Measurements from ENCODE around the gene MOGAT2.

MOGAT2 gene

GRCh38 chr11:75759832-75760231 lies 42.2 kb downstream of the MOGAT2 start:
- no peak for ATAC-seq (ENCODE audit: low read depth)
- no peaks in the 10 kb centered on the region for H3K4me1 Mint-ChIP-seq
- no peaks in the 10 kb centered on the region for H3K36me3 Mint-ChIP-seq
- H3K27ac Mint-ChIP-seq, result no peak overlapping the region
- no peak overlapping the region for H3K4me3 Mint-ChIP-seq
- no peaks in the 10 kb centered on the region for H3K9me3 Mint-ChIP-seq
- H3K27me3 Mint-ChIP-seq, result peaks cover 2% of the 10 kb centered on the region
- no peak for DNase-seq (ENCODE audit: low spot score in 2 of 2)

GRCh38 chr11:75760243-75760642 lies 42.6 kb downstream of the MOGAT2 start:
- H3K27me3 Mint-ChIP-seq, result peaks cover 2% of the 10 kb centered on the region
- no peak for ATAC-seq (ENCODE audit: low read depth)
- H3K27ac Mint-ChIP-seq, result no peak overlapping the region

GRCh38 chr11:75760710-75761493 lies 43.3 kb downstream of the MOGAT2 start:
- DNase-seq (ENCODE audit: low spot score in 2 of 2) (no peak), ATAC-seq (ENCODE audit: low read depth) (no peak)
- H3K36me3 Mint-ChIP-seq, result no peaks in the 10 kb centered on the region
- H3K9me3 Mint-ChIP-seq, result no peaks in the 10 kb centered on the region
- no peak overlapping the region for H3K4me3 Mint-ChIP-seq
- H3K27ac Mint-ChIP-seq, result no peak overlapping the region
- peaks cover 2% of the 10 kb centered on the region for H3K27me3 Mint-ChIP-seq
- H3K4me1 Mint-ChIP-seq, result no peaks in the 10 kb centered on the region

More at GRCh38 chr11:75760243-75760642, 42.6 kb downstream of the MOGAT2 start:
- no peak for DNase-seq (ENCODE audit: low spot score in 2 of 2)
- H3K4me3 Mint-ChIP-seq, result no peak overlapping the region
- H3K9me3 Mint-ChIP-seq, result no peaks in the 10 kb centered on the region
- no peaks in the 10 kb centered on the region for H3K36me3 Mint-ChIP-seq
- no peaks in the 10 kb centered on the region for H3K4me1 Mint-ChIP-seq

DNA sequence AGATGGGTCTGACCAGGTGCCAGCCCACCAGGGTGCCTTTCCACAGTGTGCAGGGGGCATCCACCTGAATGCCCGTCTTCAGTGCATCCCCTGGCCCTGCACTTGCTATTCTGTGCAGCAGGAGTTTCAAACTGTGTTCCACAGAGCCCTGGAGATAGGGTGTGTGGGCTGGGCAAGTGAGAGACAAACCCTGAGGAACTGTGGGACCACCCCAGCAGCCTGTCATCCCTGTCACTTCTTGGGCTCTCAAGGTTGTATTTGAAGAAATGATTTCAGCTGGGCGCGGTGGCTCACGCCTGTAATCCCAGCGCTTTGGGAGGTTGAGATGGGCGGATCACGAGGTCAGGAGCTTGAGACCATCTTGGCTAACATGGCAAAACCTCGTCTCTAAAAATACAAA lies 44.5 kb downstream of the MOGAT2 start:
- H3K27me3 Mint-ChIP-seq, result no peaks in the 10 kb centered on the region
- no peak for ATAC-seq (ENCODE audit: low read depth)
- H3K9me3 Mint-ChIP-seq, result no peaks in the 10 kb centered on the region
- no peak overlapping the region for H3K27ac Mint-ChIP-seq
- no peaks in the 10 kb centered on the region for H3K36me3 Mint-ChIP-seq
- no peak overlapping the region for H3K4me3 Mint-ChIP-seq
- peaks cover under 1% of the 10 kb centered on the region for H3K4me1 Mint-ChIP-seq
- DNase-seq (ENCODE audit: low spot score in 2 of 2), result no peak

GRCh38 chr11:75762885-75763284 lies 45.2 kb downstream of the MOGAT2 start:
- Mint-ChIP-seq H3K4me3 (no peak overlapping the region), H3K27ac (no peak overlapping the region), H3K4me1 (peaks cover 7% of the 10 kb centered on the region), H3K27me3 (no peaks in the 10 kb centered on the region), H3K9me3 (no peaks in the 10 kb centered on the region), H3K36me3 (no peaks in the 10 kb centered on the region)
- DNase-seq (ENCODE audit: low spot score in 2 of 2) (no peak), ATAC-seq (ENCODE audit: low read depth) (no peak)

DNA sequence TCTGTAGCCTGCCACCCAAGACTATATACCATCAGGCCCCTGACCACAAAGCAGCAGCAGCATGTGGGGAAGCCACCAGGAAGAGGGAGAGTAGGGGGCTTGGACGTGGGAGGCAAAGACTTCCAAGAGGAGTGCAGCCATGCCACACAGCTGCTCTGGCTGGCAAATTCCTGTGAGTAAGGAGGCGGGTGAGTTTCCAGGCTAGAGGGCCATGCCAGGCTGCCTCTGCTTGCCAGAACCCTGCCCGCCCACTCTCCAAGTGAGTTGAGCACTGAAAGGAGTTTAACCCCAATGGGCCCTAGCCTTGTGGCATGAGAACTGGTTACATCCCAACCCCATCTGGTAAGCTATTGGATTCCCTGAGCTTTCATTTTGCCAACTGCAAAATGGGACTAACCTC lies 46.2 kb downstream of the MOGAT2 start:
- DNase-seq (ENCODE audit: low spot score in 2 of 2) (no peak), ATAC-seq (ENCODE audit: low read depth) (no peak)
- Mint-ChIP-seq H3K36me3 (no peaks in the 10 kb centered on the region), H3K27me3 (no peaks in the 10 kb centered on the region), H3K4me3 (no peak overlapping the region), H3K27ac (no peak overlapping the region), H3K9me3 (no peaks in the 10 kb centered on the region), H3K4me1 (peaks cover 12% of the 10 kb centered on the region)

DNA sequence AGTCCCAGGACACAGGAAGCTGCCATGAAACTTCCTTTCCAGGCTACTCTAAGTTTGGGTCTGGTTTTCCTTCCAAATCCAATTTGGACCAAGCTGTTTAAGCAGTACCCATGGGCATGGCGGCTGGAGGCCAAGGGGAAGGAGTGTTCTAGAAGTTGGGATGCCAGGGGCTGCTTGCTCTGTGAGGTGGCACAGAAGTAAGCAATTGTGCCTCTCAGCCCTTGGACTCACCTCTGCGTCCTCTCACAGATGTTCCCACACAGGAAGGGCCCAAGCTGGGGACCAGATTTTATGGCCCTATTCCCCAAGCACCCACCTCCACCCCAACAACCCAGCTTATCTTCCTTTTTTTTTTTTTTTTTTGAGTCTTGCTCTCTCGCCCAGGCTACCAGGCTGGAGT lies 47.5 kb downstream of the MOGAT2 start:
- Mint-ChIP-seq H3K9me3 (no peaks in the 10 kb centered on the region), H3K27ac (no peak overlapping the region), H3K4me1 (peaks cover 21% of the 10 kb centered on the region), H3K36me3 (no peaks in the 10 kb centered on the region), H3K27me3 (no peaks in the 10 kb centered on the region), H3K4me3 (no peak overlapping the region)
- no peak for ATAC-seq (ENCODE audit: low read depth)
- DNase-seq (ENCODE audit: low spot score in 2 of 2), result no peak

DNA sequence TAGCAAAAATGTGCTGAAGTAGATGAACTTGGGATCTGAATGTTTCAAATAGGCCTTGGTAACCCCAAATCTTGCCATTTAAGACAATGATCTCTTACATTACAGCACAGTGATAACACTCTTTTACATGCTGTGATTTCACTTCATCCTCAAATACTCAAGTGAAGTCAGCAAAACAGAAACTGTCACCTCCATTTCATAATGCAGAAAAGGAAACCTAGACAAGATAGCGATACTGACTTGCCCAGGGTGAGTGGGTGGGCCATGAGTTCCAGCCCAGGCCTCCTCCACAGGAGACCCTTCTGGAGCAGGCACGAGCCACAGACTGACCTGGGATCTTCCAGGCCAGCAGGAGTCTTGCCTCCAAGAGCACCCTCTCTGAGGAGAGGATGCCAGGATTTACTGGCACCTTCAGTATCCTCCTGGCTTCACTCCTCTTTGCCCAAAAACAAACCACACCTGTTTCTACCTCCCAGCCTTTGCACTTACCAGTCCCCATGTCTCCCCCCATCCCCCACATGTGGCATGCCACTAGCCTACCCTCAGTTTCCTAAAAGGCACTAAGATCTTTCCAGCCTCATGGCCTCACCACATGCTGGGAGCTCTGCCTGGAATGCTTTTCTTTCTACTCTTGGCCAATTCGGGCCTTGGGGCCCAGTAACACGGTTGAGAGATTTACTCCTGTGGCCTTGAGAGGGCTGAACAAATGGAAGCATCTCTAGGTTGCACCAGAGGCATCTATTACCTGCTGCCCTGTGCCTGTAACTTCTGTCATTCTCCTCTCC lies 49.0 kb downstream of the MOGAT2 start:
- no peaks in the 10 kb centered on the region for H3K27me3 Mint-ChIP-seq
- H3K36me3 Mint-ChIP-seq, result no peaks in the 10 kb centered on the region
- H3K4me3 Mint-ChIP-seq, result no peak overlapping the region
- ATAC-seq (ENCODE audit: low read depth), result no peak
- peak overlapping the region; percentile 99 for H3K27ac Mint-ChIP-seq
- H3K4me1 Mint-ChIP-seq, result peaks cover 32% of the 10 kb centered on the region
- no peaks in the 10 kb centered on the region for H3K9me3 Mint-ChIP-seq
- DNase-seq (ENCODE audit: low spot score in 2 of 2), result no peak

DNA sequence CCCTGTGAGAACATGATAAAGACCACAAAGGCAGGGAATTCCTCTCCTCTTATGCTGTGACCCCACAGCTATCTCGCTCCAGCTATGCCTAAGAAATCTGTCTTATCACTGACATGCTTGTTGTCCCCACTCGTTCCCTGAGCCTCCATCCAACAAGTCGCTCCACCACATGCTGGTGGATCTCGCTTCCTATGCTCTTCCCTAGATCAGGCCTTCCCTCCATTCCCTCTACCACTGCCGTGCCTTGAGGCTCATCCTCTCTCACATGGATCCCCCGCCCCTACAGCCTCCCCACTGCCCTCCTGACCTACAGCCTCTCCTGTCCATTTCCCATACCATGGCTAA lies 49.6 kb downstream of the MOGAT2 start:
- H3K9me3 Mint-ChIP-seq, result no peaks in the 10 kb centered on the region
- DNase-seq (ENCODE audit: low spot score in 2 of 2) (no peak), ATAC-seq (ENCODE audit: low read depth) (no peak)
- H3K4me3 Mint-ChIP-seq, result peak overlapping the region; percentile 22
- no peaks in the 10 kb centered on the region for H3K27me3 Mint-ChIP-seq
- H3K4me1 Mint-ChIP-seq, result peaks cover 33% of the 10 kb centered on the region
- H3K27ac Mint-ChIP-seq, result peak overlapping the region; percentile 99
- H3K36me3 Mint-ChIP-seq, result no peaks in the 10 kb centered on the region

- Mint-ChIP-seq H3K36me3 (no peaks in the 10 kb centered on the region), H3K27ac (peak overlapping the region; percentile 99), H3K4me1 (peaks cover 39% of the 10 kb centered on the region), H3K9me3 (no peaks in the 10 kb centered on the region), H3K4me3 (peak overlapping the region; percentile 86), H3K27me3 (no peaks in the 10 kb centered on the region)
- no peak for ATAC-seq (ENCODE audit: low read depth)
- no peak for DNase-seq (ENCODE audit: low spot score in 2 of 2)
Observed at GRCh38 chr11:75767793-75768111, 50.1 kb downstream of the MOGAT2 start.

DNA sequence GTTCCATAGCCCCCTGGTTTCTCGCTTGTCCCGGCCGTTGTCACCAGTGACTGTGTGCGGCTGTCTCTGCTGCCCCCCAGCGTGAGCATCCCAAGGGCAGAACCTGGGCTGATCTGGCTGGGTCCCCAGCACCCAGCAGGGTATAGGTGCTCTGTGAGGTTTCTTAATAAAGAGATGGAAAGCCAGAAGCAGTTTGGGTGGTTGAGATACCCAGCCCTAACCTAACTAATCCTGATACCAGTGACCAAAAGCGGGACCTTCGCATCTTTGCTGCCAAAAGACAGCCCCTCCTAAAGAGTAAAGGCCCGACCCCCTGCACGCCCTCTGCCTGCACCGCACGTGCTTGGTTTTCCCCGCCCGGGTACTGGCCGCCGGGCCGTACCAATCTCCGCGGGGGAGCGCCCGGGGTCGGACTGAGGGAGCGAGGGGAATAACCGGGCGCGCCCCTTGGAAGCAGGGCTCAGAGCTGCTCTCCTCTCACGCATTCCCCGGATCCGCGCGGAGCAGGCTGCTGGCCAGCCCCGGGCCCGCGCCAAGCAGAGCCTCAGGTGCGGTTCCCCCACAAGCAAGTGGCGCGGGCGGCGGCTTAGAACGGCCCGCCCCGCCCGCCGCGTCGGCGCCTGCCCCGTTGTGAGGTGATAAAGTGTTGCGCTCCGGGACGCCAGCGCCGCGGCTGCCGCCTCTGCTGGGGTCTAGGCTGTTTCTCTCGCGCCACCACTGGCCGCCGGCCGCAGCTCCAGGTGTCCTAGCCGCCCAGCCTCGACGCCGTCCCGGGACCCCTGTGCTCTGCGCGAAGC lies 50.7 kb downstream of the MOGAT2 start, which contains the start of gene DGAT2:
Gene DGAT2, plus strand, starts transcription at position 667 of the 797 bp plus-strand sequence. CDS start 214 bp downstream, outside the sequence.
- Mint-ChIP-seq H3K4me1 (peaks cover 42% of the 10 kb centered on the region), H3K27me3 (no peaks in the 10 kb centered on the region), H3K9me3 (no peaks in the 10 kb centered on the region), H3K4me3 (peak within 1 kb of the TSS; percentile 86), H3K36me3 (no peaks in the 10 kb centered on the region), H3K27ac (peak within 1 kb of the TSS; percentile 99)
- DNase-seq (ENCODE audit: low spot score in 2 of 2) (peak; percentile 82 to 91), ATAC-seq (ENCODE audit: low read depth) (peak; percentile 78)

- ATAC-seq (ENCODE audit: low read depth), result no peak
- peaks cover 49% of the 10 kb centered on the region for H3K4me1 Mint-ChIP-seq
- H3K4me3 Mint-ChIP-seq, result peak overlapping the region; percentile 86
- no peaks in the 10 kb centered on the region for H3K27me3 Mint-ChIP-seq
- H3K9me3 Mint-ChIP-seq, result no peaks in the 10 kb centered on the region
- DNase-seq (ENCODE audit: low spot score in 2 of 2), result peak in 1 of 2 donors; percentile 25
- peaks cover 2% of the 10 kb centered on the region for H3K36me3 Mint-ChIP-seq
- peak overlapping the region; percentile 99 for H3K27ac Mint-ChIP-seq
Observed at GRCh38 chr11:75768909-75769771, 51.5 kb downstream of the MOGAT2 start.

DNA sequence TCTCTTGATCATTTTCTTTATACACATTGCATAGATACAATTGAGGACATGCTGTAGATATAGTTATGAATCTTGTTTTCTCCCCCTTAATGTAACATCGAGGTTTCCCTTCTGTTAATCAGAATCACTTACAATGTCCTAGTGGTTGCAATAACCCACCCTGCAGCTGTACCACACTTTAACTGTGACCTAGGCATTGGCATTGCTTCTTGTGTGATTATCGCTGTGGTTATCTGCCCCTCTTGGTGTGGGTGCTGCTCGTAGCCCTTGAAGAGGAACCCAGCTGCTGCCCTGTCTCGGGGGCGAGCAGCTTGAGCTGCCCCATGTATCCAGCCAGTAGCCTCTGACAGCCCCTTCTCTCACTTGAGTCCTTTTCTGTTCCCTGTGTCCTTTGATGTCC lies 52.5 kb downstream of the MOGAT2 start:
- no peaks in the 10 kb centered on the region for H3K9me3 Mint-ChIP-seq
- DNase-seq (ENCODE audit: low spot score in 2 of 2), result no peak
- H3K4me3 Mint-ChIP-seq, result peak overlapping the region; percentile 86
- H3K27me3 Mint-ChIP-seq, result no peaks in the 10 kb centered on the region
- peak overlapping the region; percentile 99 for H3K27ac Mint-ChIP-seq
- peaks cover 2% of the 10 kb centered on the region for H3K36me3 Mint-ChIP-seq
- ATAC-seq (ENCODE audit: low read depth), result no peak
- H3K4me1 Mint-ChIP-seq, result peaks cover 49% of the 10 kb centered on the region

Data from memory B cell (primary cell).